Left hindlimb (tissue), 1 donor: ENCODE measurements around the gene BCS1L.

ENCODE experiments used
- DNase-seq: peaks from one replicate; pipeline ENCODE4 v3.0.0-alpha.2; 2018

The BCS1L gene

GRCh38 chr2:218662377-218662776 is 2.9 kb downstream of the BCS1L start:
- no peak for DNase-seq

DNA sequence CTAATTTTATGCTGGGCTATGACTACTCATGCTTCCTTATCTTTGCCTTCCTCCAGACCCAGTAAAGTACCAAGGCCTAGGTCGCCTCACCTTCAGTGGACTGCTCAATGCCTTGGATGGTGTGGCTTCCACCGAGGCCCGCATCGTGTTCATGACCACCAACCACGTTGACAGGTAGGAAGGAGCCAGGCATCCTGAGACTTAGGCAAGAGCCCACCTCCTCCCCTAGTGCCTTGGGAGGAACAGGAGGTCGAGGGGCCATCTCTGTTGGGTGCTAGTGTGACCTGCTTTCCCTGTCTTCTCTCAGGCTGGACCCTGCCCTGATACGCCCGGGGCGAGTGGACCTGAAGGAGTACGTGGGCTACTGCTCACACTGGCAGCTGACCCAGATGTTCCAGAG is 3.3 kb downstream of the BCS1L start:
- DNase-seq, result no peak

DNA sequence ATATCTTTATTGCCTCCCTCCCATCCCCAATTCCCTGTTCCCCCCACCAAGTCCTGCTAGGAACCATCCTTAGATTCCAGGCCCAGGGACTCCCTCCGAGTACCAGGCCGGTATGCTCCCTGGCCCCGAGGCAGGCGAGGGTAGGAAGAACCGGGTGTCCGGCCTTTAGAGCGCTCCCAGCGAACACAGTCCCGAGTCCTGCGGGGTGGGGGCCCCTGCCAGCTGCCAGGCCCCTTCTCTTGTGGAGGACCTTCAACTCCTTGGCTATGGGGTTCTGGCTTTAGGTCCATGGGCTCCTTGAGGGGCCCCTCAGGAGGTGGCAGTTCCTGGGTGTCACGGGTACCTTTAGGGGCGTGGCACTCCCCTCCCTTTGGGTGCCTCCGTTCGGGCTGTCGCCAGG is 4.4 kb downstream of the BCS1L start:
- DNase-seq, result no peak

DNA sequence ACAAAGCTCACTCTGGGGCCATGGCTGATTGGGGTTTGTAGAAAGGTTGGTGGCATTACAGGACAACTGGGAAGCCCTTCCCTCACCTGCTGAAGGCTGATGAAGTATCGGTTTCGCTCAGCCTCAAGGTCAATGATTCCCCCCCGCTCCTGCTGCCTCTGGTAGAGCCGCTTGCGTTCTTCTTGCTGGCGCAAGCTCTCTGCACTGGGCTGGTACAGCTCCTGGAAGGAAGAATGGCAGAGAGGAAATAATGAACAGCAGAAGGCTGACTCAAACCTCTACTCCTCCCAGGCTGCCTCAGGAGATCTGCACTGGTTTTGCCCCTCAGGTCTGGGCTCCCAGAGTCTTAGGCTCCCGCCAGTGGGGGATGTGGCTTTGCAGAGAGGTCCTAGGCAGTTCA is 5.2 kb downstream of the BCS1L start:
- DNase-seq, result no peak

GRCh38 chr2:218671097-218671653 is 11.7 kb downstream of the BCS1L start:
- no peak for DNase-seq

GRCh38 chr2:218671654-218672566 is 12.4 kb downstream of the BCS1L start, which contains the start of the genes RNF25 and STK36:
RNF25 (minus strand) TSS chr2:218672002; CDS start chr2:218671970, 32 bp downstream.
STK36 (plus strand) TSS chr2:218672086; CDS start chr2:218672830, 744 bp downstream.
- DNase-seq, result peak; percentile 93

- no peak for DNase-seq
Measured at GRCh38 chr2:218679119-218679518, 19.6 kb downstream of the BCS1L start.

- no peak for DNase-seq
Measured at GRCh38 chr2:218680061-218680460, 20.6 kb downstream of the BCS1L start.

DNA sequence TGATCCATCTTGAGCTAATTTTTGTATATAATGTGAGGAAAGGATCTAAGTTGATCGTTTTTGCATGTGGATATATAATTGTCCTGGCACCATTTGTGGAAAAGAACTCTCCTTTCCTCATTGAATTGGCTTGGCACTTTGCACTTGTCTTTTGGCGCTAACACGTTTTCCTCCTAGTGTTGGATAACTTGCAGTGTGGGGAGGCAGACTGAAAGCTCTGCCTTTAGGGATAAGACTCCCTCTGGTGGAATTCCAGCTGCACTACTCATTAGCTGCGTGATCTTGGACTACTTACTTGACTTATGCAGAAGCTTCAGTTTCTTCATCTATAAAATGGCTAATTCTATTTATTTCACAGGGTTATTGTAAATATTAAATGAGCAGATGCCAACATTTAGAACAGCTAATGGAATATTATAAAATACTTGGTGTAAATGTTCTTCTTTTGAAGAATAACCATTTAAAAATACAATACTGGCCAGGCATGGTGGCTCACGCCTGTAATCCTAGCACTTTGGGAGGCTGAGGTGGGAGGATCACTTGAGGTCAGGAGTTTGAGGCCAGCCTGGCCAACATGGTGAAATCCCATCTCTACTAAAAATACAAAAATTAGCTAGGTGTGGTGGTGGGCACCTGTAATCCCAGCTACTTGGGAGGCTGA is 28.0 kb downstream of the BCS1L start:
- peak; percentile 65 for DNase-seq

DNA sequence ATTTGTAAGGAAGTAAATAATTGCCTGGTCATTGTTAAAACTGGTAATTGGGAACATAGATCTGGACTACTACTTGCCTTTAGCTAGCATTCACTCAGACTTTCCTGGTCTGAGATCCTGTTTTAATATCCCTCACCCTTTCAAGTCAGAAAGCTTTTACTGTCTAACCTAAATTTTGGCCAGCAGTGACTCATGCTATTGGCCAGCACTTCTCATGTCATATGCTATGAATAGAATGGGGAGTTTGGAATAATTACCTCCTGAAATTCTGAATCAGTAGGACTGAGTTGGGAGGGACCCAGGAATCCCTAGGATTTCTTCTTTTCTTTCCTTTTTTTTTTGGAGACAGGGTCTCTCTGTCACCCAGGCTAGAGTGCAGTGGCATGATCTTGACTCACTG is 31.8 kb downstream of the BCS1L start:
- DNase-seq, result no peak

- no peak for DNase-seq
Measured at GRCh38 chr2:218694405-218695145, 35.1 kb downstream of the BCS1L start.

DNA sequence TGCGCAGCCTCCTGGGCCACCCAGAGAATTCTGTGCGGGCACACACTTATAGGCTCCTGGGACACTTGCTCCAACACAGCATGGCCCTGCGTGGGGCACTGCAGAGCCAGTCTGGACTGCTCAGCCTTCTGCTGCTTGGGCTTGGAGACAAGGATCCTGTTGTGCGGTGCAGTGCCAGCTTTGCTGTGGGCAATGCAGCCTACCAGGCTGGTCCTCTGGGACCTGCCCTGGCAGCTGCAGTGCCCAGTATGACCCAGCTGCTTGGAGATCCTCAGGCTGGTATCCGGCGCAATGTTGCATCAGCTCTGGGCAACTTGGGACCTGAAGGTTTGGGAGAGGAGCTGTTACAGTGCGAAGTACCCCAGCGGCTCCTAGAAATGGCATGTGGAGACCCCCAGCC is 39.4 kb downstream of the BCS1L start:
- DNase-seq, result no peak

GRCh38 chr2:218701806-218702205 is 42.3 kb downstream of the BCS1L start:
- no peak for DNase-seq

DNA sequence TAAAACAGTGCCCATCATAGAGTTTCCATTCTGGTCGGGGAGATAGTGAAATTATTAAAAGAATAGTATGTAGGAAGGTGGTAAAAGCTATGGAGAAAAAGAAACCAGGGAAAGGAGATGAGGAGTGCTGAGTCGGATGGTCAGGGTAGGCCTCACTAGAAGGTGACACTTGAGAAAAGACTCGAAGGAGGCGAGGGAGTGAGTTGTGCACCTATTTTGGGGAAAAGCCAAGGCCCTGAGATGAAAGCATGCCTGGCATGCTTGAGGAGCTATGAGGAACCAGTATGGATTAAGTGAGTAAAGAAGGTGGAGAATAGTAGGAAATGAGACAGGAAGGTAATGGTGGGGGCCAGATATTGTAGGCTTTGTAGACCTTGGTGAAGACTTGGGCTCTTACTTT is 43.9 kb downstream of the BCS1L start:
- no peak for DNase-seq

- DNase-seq, result no peak
Measured at GRCh38 chr2:218708086-218708485, 48.6 kb downstream of the BCS1L start.

- DNase-seq, result no peak
Measured at GRCh38 chr2:218709908-218710307, 50.4 kb downstream of the BCS1L start.

- DNase-seq, result no peak
Measured at GRCh38 chr2:218710334-218710686, 50.8 kb downstream of the BCS1L start.

DNA sequence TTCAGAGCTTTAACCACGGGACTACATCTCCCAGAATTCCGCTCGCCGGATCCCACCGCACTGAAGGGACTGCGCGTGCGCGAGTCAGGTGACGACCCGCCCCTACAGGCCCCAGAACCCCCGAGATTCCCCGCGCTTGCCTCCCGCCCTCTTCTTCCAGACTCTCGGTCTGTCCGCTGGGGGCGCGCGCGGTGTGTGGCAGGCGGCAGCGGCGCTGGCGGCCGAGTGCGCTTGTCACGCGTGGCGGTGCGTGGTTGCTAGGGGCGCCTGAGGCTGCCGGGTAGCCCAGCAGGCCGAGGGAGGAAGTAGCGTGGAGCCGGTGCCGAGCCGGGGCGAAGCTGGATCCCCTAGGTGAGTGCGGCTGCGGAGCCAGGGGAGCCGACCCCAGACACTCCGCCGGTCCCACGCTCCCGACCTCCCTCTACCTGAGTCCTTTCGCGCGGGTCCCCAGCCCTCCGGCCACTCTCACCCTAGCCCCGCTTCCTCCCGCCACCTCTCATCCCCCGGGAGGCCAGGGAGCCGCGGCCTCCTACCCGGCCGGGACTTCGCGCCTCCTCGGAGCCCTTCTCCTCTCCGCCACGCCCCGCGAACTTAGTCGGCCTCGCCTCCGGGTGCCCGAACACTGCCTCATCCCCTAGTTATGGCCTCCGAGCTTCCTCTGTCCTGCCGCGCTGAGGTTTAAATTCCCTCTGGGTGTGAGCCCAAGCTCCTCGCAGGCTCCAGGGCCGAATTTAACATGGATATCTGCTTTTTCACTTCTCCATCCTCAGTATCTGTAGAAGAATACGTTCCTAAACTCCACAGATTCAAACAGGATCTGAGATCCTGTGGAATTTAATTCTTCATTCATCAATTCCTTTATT is 51.4 kb downstream of the BCS1L start, which contains the start of gene TTLL4:
TSS of gene TTLL4 (plus strand) at position 149 of the 863 bp plus-strand sequence. CDS start 26,842 bp downstream, outside the sequence.
- DNase-seq, result peak; percentile 99

- DNase-seq, result no peak
Measured at GRCh38 chr2:218711550-218711929, 52.1 kb downstream of the BCS1L start.
